ENCODE results near the gene SLX4IP.

DNA sequence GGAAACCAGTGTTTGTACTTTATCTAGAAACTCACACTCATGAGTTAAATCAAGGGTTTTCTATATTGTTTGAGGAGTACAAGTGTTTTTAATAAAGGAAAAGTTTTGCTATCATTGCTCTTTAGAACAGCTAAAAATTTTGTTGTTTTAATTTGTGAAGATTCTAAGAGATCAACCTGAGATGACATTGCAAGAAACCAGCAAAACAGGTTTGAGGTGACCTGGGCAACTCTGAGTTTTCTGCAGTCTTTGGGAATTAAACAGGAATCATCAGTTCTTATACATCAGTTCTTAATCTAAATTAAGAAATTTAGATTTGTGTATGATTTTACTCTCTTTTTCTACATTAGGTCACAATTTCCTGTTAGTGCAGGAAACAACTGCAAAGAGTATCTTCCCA lies 124.2 kb downstream of the SLX4IP start:
- TF ChIP-seq, protein P1, sequence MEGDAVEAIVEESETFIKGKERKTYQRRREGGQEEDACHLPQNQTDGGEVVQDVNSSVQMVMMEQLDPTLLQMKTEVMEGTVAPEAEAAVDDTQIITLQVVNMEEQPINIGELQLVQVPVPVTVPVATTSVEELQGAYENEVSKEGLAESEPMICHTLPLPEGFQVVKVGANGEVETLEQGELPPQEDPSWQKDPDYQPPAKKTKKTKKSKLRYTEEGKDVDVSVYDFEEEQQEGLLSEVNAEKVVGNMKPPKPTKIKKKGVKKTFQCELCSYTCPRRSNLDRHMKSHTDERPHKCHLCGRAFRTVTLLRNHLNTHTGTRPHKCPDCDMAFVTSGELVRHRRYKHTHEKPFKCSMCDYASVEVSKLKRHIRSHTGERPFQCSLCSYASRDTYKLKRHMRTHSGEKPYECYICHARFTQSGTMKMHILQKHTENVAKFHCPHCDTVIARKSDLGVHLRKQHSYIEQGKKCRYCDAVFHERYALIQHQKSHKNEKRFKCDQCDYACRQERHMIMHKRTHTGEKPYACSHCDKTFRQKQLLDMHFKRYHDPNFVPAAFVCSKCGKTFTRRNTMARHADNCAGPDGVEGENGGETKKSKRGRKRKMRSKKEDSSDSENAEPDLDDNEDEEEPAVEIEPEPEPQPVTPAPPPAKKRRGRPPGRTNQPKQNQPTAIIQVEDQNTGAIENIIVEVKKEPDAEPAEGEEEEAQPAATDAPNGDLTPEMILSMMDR (IDR thresholded peaks at IDR 0.05; ENCODE audit: low read depth, low read length) = no peak
- TF ChIP-seq EZH2phosphoT487 (IDR thresholded peaks at IDR 0.05; ENCODE audit: low read depth) = no peak
